Uterus (tissue), 4 donors: ENCODE results near the gene PEPD. TPM values are rescaled to one million over a fixed set of nuclear protein-coding genes. Genes with fewer than 3 reads are reported as not detected.

Experiments used
- DNase-seq, 2 donors: peaks; one replicate each; pipeline ENCODE4 v3.0.0-alpha.2; 2019 to 2020
- H3K27ac ChIP-seq, 2 donors: fragments of 200-600 bp; sonication (generic); 1 replicate in 1 of 2; 2 replicates in 1 of 2; pipeline ENCODE4 v1.5.1; 2016 to 2018
- H3K27me3 ChIP-seq, 2 donors: fragments of 200-600 bp; sonication (generic); one replicate each; pipeline ENCODE4 v1.5.1; 2018 to 2019; ENCODE audit warnings: control low read depth in 1 of 2
- H3K36me3 ChIP-seq, 2 donors: fragments of 200-600 bp; sonication (generic); one replicate each; pipeline ENCODE4 v1.5.1; 2019; ENCODE audit warnings: control low read depth in 1 of 2
- H3K4me1 ChIP-seq, 2 donors: fragments of 200-600 bp; sonication (generic); one replicate each; pipeline ENCODE4 v1.5.1; 2018 to 2019; ENCODE audit warnings: control low read depth in 1 of 2
- H3K4me3 ChIP-seq, 2 donors: fragments of 200-600 bp; sonication (generic); 1 replicate in 1 of 2; 2 replicates in 1 of 2; pipeline ENCODE4 v1.5.1; 2018 to 2019; ENCODE audit warnings: mild to moderate bottlenecking in 1 of 2
- H3K9me3 ChIP-seq, 2 donors: fragments of 200-600 bp; sonication (generic); one replicate each; pipeline ENCODE4 v1.5.1; 2019; ENCODE audit warnings: control low read depth in 1 of 2
- POLR2A ChIP-seq, 2 donors: fragments of 450-650 bp; IDR thresholded peaks; one replicate each; pipeline ENCODE4 v1.6.1; 2016; ENCODE audit warnings: antibody characterized with exemption in 2 of 2, mild to moderate bottlenecking in 1 of 2, moderate library complexity in 1 of 2
- intact Hi-C: fragments of 100-400 bp; cut with DNase I; formaldehyde crosslinking; loops from one replicate; pipeline ENCODE4 v1.15.1; 2023; ENCODE audit warnings: low total_unique reads
- total RNA-seq, 4 donors: library from RNA; depleted of rRNA in 3 of 4; stranded (reverse); fragments of >200 nt in 3 of 4; gene quantifications; one replicate each; pipeline versions ENCODE4 v1.1.0 to v1.2.4, GENCODE V29; 2014 to 2023
- TF ChIP-seq, protein P1 (sequence below), 4 experiments: fragments of 200-600 bp in 2 of 4; fragments of 450-650 bp in 2 of 4; sonication (generic) in 2 of 4; IDR thresholded peaks; one replicate each; pipeline ENCODE4 v1.5.1; 2016 to 2019; ENCODE audit warnings: antibody characterized with exemption in 4 of 4, mild to moderate bottlenecking in 2 of 4, moderate library complexity in 1 of 4
- donor health status: DM: yes; HTN: yes; CAD: no.

PEPD gene
- total RNA-seq, 4 donors from 2014 or later = 26.1 to 47.0 (median 37.9) TPM

DNA sequence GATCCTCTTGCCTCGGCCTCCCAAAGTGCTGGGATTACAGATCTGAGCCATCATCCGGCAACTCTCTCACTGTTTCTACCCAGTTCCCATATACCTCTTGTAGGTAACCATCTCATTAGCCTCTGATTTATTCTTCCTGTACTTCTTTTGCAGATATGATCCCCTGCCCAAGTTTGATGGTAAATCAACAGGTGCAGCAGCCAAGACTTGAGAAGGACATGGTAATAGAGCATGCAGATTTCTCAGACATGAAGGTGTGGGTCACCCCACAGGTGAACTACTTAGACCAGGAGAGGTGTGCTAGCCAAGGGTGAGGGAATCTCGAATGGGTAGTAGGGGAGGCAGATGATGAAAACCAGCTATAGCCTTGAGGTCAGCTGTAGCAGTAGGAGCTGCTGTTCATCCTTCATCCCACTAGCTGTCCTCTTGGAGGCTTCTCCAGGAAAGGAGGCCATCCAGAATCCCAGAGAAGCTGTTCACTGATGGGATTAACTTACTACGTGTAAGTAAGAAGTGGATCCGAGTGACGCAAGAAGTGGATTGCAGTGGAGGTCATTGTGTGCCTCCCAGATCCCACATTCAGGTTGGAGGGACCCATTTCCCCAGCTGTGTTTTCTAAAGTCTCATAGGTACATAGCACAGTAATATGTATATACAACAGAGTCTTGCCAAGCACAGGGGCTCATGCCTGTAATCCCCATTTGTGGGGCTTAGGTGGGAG lies 158.9 kb downstream of the PEPD start:
- intact Hi-C loops = no loop called here
- Histone ChIP-seq H3K4me3 (no peak overlapping the region), H3K27me3 (no peaks in the 10 kb centered on the region), H3K27ac (no peak overlapping the region), H3K9me3 (no peaks in the 10 kb centered on the region), H3K36me3 (no peaks in the 10 kb centered on the region), H3K4me1 (no peaks in the 10 kb centered on the region)
- TF ChIP-seq, protein P1, sequence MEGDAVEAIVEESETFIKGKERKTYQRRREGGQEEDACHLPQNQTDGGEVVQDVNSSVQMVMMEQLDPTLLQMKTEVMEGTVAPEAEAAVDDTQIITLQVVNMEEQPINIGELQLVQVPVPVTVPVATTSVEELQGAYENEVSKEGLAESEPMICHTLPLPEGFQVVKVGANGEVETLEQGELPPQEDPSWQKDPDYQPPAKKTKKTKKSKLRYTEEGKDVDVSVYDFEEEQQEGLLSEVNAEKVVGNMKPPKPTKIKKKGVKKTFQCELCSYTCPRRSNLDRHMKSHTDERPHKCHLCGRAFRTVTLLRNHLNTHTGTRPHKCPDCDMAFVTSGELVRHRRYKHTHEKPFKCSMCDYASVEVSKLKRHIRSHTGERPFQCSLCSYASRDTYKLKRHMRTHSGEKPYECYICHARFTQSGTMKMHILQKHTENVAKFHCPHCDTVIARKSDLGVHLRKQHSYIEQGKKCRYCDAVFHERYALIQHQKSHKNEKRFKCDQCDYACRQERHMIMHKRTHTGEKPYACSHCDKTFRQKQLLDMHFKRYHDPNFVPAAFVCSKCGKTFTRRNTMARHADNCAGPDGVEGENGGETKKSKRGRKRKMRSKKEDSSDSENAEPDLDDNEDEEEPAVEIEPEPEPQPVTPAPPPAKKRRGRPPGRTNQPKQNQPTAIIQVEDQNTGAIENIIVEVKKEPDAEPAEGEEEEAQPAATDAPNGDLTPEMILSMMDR (IDR thresholded peaks at IDR 0.05) = no peak
- no peak for TF ChIP-seq POLR2A (IDR thresholded peaks at IDR 0.05)
- no peak for DNase-seq

DNA sequence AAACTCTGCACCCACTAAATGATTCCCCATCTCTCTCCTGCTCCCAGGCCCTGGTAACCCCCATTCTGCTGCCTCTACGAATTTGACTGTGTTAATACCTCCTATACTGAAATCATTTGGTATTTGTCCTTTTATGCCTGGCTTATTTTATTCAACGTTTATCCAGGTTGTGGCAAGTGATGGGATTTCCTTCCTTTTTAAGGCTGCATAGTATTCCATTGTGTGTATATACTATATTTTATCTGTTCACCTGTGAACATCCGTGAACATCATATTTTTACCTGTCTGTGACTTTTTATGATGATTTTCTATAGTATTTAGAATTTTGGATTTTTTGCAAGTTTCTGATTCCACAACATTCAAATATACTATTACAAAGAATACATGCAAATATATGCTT lies 162.0 kb downstream of the PEPD start:
- no peaks in the 10 kb centered on the region for H3K4me1 ChIP-seq
- H3K36me3 ChIP-seq = no peaks in the 10 kb centered on the region
- H3K9me3 ChIP-seq = no peaks in the 10 kb centered on the region
- H3K27ac ChIP-seq = no peak overlapping the region
- no peak for DNase-seq
- TF ChIP-seq, protein P1 (IDR thresholded peaks at IDR 0.05) = no peak
- TF ChIP-seq POLR2A (IDR thresholded peaks at IDR 0.05) = no peak
- intact Hi-C loops = no loop called here
- H3K4me3 ChIP-seq = no peak overlapping the region
- H3K27me3 ChIP-seq = no peaks in the 10 kb centered on the region

DNA sequence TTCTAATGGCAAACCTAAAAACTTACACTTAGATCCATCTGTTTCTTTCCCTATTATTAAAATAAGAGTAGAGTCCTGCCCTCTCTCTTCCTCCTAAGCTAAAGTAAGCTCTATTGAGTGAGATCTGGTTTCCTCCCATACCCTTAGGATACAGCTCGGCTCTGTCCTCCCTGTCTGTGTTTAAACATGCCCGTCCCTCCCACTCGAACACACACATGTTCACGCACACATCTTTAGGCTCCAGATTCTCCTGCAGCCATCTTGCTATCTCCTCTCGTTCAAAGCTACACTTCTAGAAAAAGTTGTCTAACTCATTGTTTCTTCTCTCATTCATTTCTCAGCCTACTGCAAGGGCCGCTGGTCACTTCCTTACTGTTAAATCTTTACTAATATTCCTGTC lies 163.2 kb downstream of the PEPD start:
- Histone ChIP-seq H3K9me3 (no peaks in the 10 kb centered on the region), H3K27ac (no peak overlapping the region), H3K27me3 (no peaks in the 10 kb centered on the region), H3K36me3 (no peaks in the 10 kb centered on the region), H3K4me1 (no peaks in the 10 kb centered on the region), H3K4me3 (no peak overlapping the region)
- intact Hi-C loops = no loop called here
- DNase-seq = no peak
- no peak for TF ChIP-seq POLR2A (IDR thresholded peaks at IDR 0.05)
- TF ChIP-seq, protein P1 (IDR thresholded peaks at IDR 0.05) = no peak

DNA sequence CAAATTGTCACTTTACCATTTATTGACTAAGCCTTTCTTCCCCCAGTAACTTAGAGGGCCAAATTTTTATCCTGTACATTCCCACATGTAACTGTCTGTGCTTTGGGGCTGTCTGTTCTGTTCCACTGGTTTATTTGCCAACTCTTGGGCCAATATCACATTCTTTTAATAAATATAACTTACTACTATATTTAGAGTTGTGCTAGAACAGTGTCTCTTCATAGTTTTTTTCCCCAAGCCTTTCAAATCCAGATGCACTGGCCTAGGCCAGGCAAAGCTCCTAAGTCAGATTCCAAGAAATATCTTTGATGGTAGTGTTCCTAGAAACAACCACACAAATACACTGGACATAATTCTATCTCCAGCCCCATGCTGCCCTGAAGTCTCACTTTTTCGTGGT lies 164.0 kb downstream of the PEPD start:
- H3K9me3 ChIP-seq = no peaks in the 10 kb centered on the region
- no peaks in the 10 kb centered on the region for H3K27me3 ChIP-seq

DNA sequence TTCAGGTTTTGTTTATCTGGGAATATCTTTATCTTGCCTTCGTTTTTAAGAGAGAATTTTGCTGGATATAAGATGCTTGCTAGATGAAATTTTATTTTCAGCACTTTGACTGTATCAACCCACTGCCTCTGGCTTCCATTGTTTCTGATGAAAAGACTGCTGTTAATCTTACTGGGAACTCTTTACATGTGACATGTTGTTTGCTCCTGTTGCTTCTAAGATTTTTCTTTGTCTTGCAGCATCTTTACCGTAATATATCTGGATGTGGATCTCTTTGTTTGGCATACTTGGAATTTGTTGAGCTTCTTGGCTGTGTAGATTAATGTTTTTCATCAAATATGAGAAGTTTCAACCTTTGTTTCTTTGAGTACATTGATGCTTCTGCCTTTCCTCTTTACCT lies 166.1 kb downstream of the PEPD start:
- H3K27me3 ChIP-seq = no peaks in the 10 kb centered on the region
- DNase-seq = no peak
- no peaks in the 10 kb centered on the region for H3K9me3 ChIP-seq
- H3K4me1 ChIP-seq = no peaks in the 10 kb centered on the region
- intact Hi-C loops = no loop called here
- no peak for TF ChIP-seq POLR2A (IDR thresholded peaks at IDR 0.05)
- TF ChIP-seq, protein P1 (IDR thresholded peaks at IDR 0.05) = no peak
- H3K4me3 ChIP-seq = no peak overlapping the region
- no peaks in the 10 kb centered on the region for H3K36me3 ChIP-seq
- no peak overlapping the region for H3K27ac ChIP-seq

More for the DNA sequence above, 164.0 kb downstream of the PEPD start:
- no peaks in the 10 kb centered on the region for H3K36me3 ChIP-seq
- no peak overlapping the region for H3K4me3 ChIP-seq
- H3K4me1 ChIP-seq = no peaks in the 10 kb centered on the region
- H3K27ac ChIP-seq = no peak overlapping the region
- TF ChIP-seq, protein P1 (IDR thresholded peaks at IDR 0.05) = no peak
- TF ChIP-seq POLR2A (IDR thresholded peaks at IDR 0.05) = no peak
- intact Hi-C loops = no loop called here
- no peak for DNase-seq
